Pulmonary artery endothelial cell (primary cell): ENCODE results near the gene SNRPB2. TPM values are rescaled to one million over a fixed set of nuclear protein-coding genes. Genes with fewer than 3 reads are reported as not detected.

Experiments
- DNase-seq: peaks from one replicate; pipeline ENCODE4 v3.0.0-alpha.2; 2011; ENCODE audit warnings: low read depth, low spot score
- total RNA-seq: library from RNA; depleted of rRNA; stranded (reverse); fragments of >200 nt; gene quantifications from 2 replicates; pipeline ENCODE4 v1.2.3, GENCODE V29; 2014

The SNRPB2 gene
- total RNA-seq, 1 donor from 2014 or later, result 62.3 TPM

GRCh38 chr20:16732506-16733152, 2.8 kb downstream of the SNRPB2 start:
- DNase-seq, result no peak

GRCh38 chr20:16740365-16741072, 10.7 kb downstream of the SNRPB2 start:
- no peak for DNase-seq

DNA sequence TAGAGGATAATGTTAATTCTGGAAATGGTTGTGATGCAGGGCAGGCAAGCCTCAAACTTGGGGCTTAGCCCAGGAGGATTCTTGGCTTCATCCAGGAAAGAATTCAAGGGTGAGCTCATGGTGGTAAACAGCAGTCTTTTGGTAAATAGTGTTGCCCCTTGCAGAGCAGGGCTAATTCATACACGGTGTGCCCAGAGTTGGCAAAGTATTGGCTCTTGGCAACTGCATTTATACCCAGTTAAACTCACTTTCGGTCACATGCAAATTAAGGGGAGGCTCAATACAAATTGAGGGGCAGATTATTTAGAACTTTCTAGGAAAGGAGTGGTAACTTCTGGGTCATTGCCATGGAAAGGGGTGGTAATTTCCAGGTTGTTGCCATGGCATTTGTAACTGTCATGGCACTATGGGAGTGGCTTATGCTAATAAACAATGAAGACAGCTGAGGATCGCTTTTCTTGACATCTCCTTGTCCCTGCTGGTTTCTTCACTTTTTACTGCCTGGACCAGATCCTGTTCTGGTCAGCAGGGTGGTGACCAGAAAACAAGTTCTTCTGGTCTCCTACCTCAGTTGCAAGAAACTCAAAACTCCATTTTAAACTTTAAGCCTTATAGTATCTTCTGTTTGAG, 14.5 kb downstream of the SNRPB2 start:
- DNase-seq, result no peak

DNA sequence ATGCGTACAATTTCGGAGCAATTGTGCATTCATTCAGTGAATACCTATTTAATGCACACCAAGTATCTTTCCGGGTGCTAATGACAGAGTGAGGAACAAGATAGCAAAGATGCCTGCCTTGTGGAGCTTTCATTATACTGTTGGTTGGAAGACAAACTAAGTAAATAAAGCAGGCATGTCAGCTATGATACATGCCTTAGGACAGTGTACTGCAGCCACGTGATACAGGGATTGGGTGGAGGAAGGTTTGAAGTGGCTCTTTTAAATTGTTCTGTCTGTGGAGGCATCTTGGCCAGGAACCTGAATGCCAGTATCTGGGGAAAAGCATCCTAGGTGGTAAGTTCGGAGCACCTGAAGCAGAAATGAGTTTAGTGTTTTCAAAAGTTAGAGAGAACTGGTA, 15.4 kb downstream of the SNRPB2 start:
- no peak for DNase-seq

GRCh38 chr20:16747291-16747811, 17.5 kb downstream of the SNRPB2 start:
- DNase-seq, result no peak

DNA sequence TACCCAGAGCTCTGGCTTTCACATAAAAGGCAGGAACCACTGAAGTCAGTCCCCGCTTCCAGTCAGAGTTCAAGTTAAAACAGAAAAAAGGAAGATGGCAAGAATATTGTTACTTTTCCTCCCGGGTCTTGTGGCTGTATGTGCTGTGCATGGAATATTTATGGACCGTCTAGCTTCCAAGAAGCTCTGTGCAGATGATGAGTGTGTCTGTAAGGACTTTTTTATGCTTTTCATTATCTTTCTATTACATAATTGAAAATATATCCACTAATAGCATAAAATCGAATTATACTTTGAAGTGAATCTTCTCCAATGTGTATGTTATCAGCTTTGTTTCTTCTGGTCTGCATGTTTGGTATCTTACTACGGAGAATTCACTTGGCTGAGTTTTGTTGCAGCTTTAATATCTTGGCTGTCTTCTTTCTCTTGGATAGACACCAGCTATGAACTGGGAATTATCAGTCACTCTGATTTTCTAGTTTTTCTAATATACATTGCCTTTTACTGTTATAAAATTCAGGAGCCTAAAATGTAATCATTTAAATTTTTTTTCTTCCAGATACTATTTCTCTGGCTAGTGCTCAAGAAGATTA, 18.6 kb downstream of the SNRPB2 start, which contains the start of gene OTOR:
Gene OTOR, plus strand, starts transcription at position 51 of the 593 bp plus-strand sequence. Its CDS starts 44 bp downstream, at position 95.
- no peak for DNase-seq

DNA sequence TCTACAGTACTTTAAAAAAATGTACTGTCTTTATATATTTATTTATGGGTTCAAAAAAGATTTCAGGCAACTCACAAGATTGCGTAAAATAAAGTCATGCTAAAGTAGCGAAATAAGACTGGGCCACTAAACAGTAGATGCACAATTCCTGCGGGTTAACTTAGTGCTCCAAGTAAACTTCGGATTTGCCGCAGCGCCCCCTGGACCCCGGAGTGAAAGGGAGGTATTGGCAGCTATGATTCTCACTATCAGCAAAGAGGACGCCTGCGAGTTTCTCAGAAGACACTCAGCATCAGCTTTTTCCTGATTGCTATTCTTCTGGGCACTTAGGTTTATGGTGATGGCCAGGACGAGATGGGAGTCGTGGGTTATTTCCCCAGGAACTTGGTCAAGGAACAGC, 19.7 kb downstream of the SNRPB2 start:
- DNase-seq, result no peak

DNA sequence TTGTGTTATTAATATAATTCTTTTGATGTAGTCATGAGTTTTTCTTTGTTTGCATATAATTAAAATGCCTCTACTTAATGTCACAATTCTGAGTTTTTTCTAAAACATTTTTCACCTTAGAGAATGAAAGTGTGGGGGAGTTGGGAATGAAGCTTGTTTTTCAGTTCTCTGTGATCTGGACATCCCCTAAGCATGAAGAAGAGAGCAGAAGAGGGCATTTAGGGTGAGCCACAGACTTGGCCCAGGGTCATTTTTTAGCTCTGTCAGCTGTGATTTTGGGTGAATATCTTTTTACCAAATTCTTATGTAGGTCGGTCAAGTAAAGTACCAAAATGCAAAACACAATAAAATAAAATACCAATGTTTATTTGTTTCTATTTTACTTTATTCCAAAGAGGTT, 22.3 kb downstream of the SNRPB2 start:
- no peak for DNase-seq

DNA sequence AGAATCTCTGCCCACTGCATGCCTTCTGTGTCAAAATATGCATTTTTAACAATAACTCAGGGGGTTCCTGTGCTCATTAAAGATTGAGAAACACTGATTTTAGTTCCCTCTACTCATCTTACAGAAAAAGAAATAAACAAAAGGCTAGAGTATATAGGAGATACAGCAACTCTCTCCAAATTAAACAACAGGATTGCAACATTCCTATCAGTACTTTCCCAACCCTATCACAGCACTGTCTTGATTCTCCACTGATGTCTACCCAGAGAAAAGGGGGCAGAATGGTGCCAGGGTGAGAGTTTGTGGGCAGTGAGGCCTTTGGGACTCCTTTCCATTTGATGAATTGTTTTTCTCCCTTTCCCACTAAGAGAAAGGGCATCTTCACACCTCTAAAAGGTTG, 23.1 kb downstream of the SNRPB2 start:
- no peak for DNase-seq

DNA sequence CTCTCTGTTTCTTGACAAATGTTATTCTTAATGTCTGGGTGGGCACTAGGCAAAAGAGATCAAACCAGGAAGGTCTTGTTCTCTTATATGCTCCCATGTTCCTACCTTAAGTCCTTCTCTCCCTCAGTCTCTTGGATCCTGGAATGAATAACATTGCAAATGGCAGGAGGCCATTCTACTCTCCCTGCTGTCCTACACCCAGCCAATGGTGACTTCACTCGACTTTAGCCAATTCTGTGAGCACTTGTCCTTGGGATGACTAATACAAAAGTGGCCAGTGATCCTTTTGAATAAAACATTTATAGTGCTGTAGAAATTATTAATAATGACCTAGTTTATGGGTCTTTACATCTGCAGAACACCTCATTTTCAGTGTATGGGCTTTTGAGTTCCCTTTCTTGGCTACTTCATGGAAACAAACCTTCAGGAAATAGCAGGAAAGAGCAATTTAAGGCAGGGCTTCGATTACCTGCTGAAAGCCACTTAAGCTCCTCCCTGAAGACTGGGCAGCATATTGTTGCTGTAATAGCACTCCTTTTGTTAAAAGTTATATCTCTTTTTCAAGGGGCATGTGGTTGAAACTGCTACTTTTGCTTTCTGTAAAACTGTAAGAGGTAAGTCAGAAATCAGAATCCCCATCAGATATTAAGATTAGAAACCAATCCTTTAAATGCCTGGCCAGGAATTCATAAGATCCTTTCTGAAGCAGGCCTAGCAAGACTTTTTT, 28.8 kb downstream of the SNRPB2 start:
- DNase-seq, result no peak

DNA sequence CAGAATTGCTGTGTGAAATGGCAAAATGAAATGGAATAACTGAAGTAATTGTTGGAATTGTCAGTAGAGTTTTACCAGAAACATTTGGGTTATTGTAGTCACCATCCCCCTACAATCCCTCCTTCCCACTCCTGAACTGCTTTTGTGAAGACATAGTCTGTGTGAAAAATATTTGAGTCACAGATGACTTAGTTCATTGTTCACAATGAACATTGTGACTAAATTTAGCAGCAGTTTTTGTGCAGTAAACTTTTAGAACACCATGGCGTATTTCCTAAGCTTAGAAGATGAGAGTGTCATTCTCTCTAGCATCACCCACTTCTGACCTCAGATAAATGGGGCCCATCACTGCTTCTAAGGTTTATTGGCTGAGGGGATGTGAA, 29.3 kb downstream of the SNRPB2 start:
- DNase-seq, result no peak

GRCh38 chr20:16760431-16761304, 30.8 kb downstream of the SNRPB2 start:
- DNase-seq, result no peak

DNA sequence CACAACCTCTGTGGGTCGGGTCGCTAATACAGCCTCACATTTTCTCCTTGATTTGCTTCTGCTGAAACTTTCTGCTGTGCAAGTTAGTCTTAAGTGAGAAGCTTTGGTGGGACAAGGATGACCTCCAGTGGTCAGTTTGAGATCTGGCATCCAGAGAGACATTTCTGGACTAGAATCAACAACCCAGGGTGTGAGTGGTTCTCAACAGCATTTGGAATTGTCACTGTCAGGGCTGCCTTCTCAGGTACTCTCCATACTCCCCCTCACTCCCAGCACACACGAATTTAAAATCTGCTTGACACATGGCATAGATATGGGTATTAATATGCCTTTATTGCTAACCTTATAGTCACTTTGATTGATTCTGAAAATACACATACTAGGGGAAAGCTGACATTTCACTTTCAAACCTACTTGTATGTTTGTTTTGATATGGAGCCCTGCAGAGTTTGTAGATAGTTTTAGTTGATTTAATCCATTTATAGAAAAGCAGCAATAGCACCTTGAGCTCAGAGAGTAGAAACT, 31.5 kb downstream of the SNRPB2 start:
- DNase-seq, result peak; percentile 13

GRCh38 chr20:16764560-16764959, 34.7 kb downstream of the SNRPB2 start:
- DNase-seq, result no peak

- no peak for DNase-seq
These were observed 41.4 kb downstream of the SNRPB2 start for GRCh38 chr20:16771213-16771612.

GRCh38 chr20:16775961-16776360, 46.1 kb downstream of the SNRPB2 start:
- DNase-seq, result no peak

- DNase-seq, result no peak
These were observed 47.3 kb downstream of the SNRPB2 start for GRCh38 chr20:16777126-16777525.

GRCh38 chr20:16778159-16778558, 48.3 kb downstream of the SNRPB2 start:
- no peak for DNase-seq

DNA sequence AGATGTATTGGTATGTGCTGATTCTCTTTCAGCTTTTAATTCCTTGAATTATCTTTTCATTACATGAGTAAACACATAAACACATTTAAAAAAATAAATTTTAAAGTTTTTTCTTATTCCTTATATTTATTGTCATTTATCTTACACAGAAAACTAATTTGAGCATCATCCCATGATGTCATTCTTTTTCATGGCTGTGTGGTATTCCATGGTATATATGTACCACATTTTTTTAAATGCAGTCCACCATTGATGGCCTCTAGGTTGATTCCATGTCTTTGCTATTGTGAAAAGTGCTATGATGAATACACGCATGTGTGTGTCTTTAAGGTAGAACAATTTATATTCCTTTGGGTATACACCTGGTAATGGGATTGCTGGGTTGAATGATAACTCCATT, 51.7 kb downstream of the SNRPB2 start:
- no peak for DNase-seq

GRCh38 chr20:16785226-16785625, 55.4 kb downstream of the SNRPB2 start:
- DNase-seq, result no peak
